HG02885 (cell line): ENCODE measurements around the gene CRABP1.

Source experiments
- ATAC-seq: cut with Tn5 transposase; IDR thresholded peaks from one replicate; pipeline ENCODE4 v1.9.1; 2021; ENCODE audit warnings: mild to moderate bottlenecking; ENCODE audit not compliant: unreplicated experiment, poor library complexity

CRABP1 gene

GRCh38 chr15:78340231-78341056 is at the start of gene CRABP1:
CRABP1 (plus strand) TSS chr15:78340353; CDS start chr15:78340429, 76 bp downstream.
- ATAC-seq: no peak

GRCh38 chr15:78291052-78291451 is 49.1 kb upstream of the CRABP1 start:
- no peak for ATAC-seq

DNA sequence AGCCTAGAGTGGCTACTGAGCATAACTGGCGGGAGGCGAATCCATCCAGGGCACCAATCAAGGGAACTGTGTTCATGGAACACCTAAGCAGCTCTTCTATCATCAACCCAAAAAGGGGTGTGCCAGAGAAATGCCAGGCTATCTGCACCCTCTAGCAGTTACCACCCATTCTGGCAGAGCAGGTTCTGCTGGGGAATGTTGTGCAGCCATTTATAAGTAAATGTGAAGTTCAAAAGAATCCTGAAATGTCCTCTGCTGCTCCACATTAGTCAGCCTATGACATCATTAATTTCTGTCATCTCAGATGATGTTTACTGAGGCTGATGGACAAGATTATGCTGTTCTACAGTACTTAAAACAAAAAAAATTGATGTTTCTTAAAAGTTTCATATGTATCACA is 48.5 kb upstream of the CRABP1 start:
- no peak for ATAC-seq

DNA sequence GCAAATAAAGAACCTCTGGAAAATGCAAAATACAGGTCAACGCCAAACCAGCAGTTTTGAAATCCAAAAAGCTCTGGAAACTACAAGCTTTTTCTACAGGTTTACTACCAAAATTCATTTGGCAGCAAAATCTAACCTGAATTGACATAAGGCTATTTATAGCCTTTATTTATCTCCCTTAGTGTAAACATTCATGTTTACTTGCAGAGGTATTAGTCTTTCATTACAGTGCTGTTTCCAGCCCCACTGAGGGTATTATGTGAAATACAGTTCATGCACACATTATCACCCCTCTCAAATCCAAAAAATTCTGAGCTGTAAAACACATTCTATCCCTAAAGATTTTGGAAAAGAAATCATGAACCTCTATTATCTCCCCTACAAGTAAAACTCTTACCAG is 47.9 kb upstream of the CRABP1 start:
- ATAC-seq: no peak

DNA sequence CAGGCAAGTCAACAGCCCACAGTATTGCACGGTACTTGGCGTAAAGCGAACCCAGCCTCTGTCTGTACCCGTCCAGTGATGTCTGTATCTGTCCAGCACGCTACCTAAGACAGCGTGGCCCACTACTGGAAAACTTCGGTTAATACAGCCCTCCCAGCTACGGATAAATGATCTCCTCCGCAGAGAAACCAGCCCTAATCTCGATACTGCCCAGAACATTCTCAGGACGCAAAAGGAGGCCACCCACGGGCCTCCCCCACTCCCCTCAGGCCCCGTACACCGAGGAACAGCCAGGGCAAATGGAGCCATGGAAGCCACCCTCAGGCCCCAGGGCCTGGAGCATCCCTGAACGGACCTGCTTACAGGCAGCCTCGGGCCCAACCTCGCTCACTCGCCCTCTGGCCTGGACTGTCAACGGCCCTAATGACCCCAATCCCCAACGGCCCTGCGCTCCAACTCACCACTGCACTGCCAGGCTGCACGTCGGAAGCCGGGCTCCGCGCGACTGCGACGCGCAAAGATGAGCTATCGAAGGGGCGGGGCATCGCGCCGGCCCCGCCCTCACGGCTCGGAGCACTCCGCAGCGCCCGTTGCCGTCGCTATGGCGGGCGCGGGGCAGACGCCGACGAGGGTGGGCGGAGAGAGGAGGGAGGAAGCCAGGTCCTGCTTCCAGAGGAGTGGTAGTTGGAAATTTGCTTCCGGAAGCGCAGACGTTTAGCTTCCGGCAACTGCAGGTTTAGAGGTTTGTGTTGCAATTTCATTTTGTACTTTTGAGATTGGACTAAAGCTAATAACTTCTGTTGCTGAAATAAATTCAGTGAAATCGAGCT is 40.8 kb upstream of the CRABP1 start, which contains the start of gene SKIC8:
Gene SKIC8 (minus strand): TSS at position 509 of the 830 bp plus-strand sequence. CDS start 3,923 bp downstream, outside the sequence.
- peak; percentile 88 for ATAC-seq

- no peak for ATAC-seq
Measured at GRCh38 chr15:78301326-78301725, 38.8 kb upstream of the CRABP1 start.

- ATAC-seq: no peak
Measured at GRCh38 chr15:78301828-78302227, 38.3 kb upstream of the CRABP1 start.

- no peak for ATAC-seq
Measured at GRCh38 chr15:78302579-78303312, 37.4 kb upstream of the CRABP1 start.

DNA sequence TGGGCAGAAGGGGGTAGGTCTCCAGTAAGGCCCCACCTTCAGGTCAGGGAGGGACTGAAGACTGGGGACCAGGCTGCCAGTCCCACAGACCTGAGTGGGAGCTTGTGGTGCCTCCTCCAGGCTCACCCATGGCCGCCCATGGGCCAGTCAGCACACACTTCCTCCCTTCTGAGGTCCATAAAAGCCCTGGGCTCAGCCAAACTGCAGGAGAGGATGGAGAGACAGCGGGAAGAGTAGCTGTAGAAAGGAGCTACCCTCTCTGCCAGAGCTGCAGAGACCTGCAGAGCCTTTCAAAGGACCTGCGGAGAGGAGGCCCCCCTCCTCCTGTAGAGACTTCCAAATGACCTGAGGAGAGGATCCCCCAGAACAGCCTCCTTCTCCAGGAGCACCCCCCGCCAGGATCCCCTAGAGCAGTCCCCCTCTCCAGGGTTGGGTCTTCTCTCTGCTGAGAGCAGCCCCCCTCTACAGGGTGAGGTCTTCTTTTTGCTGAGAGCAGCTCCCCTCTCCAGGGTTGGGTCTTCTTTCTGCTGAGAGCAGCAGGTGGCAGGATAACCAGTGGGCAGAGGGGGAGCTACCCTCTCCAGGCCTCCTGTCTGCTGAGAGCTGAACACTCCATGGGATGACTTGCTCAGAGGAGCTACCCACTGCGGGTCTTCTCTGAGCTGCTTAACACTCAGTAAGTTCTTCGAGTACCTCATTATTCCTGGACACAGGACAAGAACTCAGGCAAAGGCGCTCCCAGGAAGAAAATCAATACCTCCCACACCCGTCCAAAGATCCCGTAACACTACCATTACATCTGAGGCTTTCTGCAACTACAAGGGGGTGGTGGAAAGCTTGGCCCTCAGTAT is 35.7 kb upstream of the CRABP1 start:
- ATAC-seq: no peak

- ATAC-seq: no peak
Measured at GRCh38 chr15:78306176-78306774, 33.9 kb upstream of the CRABP1 start.

DNA sequence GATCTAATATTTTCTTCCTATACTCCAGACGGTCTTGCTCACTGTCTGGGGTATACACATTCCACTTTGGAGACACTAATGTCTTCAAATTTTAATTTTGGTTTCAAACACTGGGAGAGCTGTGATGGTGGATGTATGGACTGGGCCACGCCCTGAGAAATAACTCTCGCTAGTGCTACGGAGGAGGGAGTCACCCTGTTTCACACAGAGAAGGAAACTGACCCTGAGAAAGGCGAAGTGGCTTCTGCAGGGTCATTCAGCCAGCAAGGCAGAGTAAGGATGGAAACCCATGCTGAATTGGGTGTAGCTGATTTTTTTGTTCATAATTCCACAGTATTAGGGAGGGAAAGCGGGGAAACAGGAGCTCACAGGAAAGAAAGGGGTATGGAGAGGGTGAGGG is 32.2 kb upstream of the CRABP1 start:
- no peak for ATAC-seq

GRCh38 chr15:78308422-78309032 is 31.6 kb upstream of the CRABP1 start:
- no peak for ATAC-seq

GRCh38 chr15:78311292-78311691 is 28.9 kb upstream of the CRABP1 start:
- ATAC-seq: no peak

DNA sequence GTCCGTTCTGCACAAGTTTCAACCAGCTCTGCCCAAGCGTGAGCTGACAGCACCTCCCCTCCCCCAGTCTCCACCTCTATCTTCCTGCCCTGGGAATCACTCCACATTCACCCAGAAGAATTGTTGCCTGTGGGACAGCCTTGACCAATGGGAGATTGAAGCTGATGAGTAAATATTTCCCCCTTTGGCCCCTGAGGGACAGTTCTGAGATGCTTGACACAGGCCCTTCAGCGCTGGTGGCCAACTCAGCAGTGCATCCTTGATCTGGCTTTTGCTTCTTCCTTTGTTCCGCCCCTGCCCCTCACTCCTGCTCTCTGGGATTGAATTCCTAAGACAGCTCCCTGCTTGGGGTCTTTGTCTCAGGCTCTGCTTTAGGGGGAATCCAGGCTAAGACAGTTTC is 27.6 kb upstream of the CRABP1 start:
- no peak for ATAC-seq

GRCh38 chr15:78312957-78313356 is 27.2 kb upstream of the CRABP1 start:
- no peak for ATAC-seq

DNA sequence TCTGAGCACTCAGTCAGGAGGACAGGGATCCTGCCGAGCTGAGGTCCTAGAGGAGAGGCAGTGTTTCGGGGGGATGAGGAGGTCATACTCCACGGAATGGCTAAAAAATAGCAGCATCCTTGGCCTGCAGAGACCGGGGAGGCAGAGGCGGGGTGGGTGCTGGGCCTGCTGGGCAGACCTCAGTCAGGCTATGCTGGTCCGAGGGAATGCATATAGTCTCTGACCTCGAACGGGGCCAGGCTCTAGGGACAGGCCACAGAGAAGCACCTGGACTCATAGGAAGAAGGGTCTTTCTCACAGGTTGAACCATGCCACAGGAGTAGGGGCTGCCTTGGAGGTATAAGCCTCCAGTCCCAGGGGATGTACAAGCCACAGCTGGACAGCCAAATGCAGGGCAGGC is 26.8 kb upstream of the CRABP1 start:
- no peak for ATAC-seq

DNA sequence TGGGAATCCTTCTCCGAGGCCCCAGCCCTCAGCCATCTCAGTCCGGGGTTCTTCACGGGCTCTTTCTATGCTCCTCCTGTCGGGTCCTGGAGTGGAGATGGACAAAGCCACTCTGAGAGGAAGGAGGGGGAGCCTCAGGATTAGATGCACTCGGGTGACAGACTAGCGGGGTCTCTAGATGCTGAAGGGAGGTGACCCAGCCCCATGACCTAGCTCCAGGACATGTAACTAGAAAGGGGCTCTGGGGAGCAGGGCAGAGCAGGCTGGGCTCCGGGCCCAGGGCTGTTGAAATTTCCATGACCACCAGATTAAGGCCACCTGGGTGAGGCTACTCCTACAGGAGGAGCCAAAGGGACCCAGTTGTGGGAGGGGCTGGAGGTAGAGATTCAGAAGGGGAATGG is 26.0 kb upstream of the CRABP1 start:
- ATAC-seq: no peak

- ATAC-seq: no peak
Measured at GRCh38 chr15:78315686-78316282, 24.4 kb upstream of the CRABP1 start.
